Measurements from ENCODE around the gene IL17RE. TPM values are rescaled to one million over a fixed set of nuclear protein-coding genes. Genes with fewer than 3 reads are reported as not detected.
A peak's percentile ranks its signal among the peaks of the same experiment; 100 is the strongest.

The IL17RE gene
- total RNA-seq, 1 donor from 2014 or later, result 21.5 TPM

DNA sequence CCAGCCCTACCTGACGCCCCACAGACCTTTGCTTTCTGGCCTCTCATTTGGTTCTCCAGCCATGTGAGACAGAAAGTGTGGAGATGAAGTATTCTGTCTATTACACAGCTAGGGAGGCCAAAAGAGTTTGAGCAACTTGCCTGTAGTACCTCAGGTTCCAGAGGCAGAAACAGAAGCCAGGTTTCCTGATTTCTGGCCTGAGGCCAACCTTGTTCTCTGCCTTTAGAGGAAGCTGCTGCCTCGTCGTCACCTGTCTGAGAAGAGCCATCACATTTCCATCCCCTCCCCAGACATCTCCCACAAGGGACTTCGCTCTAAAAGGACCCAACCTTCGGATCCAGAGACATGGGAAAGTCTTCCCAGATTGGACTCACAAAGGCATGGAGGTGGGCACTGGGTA is 3.8 kb downstream of the IL17RE start:
- TF ChIP-seq CTCF (IDR thresholded peaks at IDR 0.05), result no peak
- Histone ChIP-seq H3K36me3 (no peaks in the 10 kb centered on the region), H3K4me3 (no peak overlapping the region), H3K9me3 (no peaks in the 10 kb centered on the region), H3K4me1 (peaks cover 32% of the 10 kb centered on the region), H3K27me3 (ENCODE audit: low read depth) (no peaks in the 10 kb centered on the region), H3K27ac (no peak overlapping the region)
- ATAC-seq (no peak), DNase-seq (no peak)
- intact Hi-C loops (cut with DNase I), result no loop called here

DNA sequence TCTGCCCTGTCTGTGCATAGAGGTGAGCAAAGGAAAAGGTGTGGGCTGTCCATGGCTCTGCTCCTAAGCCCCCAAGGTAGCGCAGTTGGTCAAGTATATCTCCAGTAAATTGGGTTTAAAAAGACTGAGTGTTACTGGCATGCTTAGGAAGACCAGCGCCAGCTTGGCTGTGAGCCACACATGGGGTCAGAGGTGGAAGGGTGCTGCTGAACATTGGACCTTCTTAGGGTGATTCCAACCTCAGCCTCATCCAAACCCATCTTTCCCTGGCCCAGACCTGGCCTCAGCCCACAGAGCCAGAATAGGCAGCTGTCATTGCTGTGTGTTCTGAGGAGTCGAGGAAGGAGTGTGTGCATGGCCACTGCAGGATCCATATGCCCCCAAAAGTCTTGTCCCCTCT is 5.6 kb downstream of the IL17RE start:
- intact Hi-C loops (cut with DNase I), result no loop called here
- Histone ChIP-seq H3K9me3 (no peaks in the 10 kb centered on the region), H3K36me3 (no peaks in the 10 kb centered on the region), H3K4me3 (no peak overlapping the region), H3K27ac (no peak overlapping the region), H3K4me1 (peaks cover 29% of the 10 kb centered on the region), H3K27me3 (ENCODE audit: low read depth) (no peaks in the 10 kb centered on the region)
- ATAC-seq (no peak), DNase-seq (no peak)
- no peak for TF ChIP-seq CTCF (IDR thresholded peaks at IDR 0.05)

DNA sequence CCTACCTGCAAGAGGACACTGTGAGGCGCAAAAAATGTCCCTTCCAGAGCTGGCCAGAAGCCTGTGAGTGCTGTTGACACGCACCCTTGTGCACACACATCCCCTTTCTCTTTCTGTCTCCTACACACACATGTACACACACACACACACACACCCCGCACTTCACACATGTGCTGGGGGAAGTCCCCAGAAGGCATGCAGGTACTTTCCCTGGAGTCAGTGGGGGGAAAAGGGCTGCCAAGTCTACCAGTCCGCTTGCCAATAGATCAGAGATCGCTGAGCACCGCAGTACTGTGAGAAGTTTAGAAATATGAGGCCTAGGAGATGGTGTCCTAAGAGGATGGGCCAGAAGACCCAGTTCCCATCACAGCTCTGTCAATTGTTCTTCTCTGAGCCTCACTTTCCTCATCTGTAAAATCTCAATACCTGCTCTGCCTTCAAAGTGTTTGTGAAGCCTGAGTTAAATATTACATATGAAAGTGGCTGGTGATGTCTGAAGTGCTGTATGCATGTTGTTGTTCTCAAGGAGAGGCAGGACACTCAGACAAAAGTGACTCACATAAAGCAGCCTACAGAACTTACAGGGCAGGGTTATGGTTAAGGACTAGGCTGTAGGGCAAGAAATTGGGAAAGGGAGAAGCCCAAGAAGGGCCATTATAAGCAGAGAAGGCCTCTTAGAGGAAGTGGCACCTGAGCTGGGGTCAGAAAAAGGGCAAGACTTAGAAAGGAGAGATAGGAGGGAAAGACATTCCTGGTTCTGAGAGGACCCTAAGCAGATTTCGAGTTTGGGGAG is 6.8 kb downstream of the IL17RE start:
- Histone ChIP-seq H3K4me3 (no peak overlapping the region), H3K27me3 (ENCODE audit: low read depth) (no peaks in the 10 kb centered on the region), H3K27ac (no peak overlapping the region), H3K4me1 (peaks cover 28% of the 10 kb centered on the region), H3K9me3 (no peaks in the 10 kb centered on the region), H3K36me3 (no peaks in the 10 kb centered on the region)
- TF ChIP-seq CTCF (IDR thresholded peaks at IDR 0.05), result no peak
- ATAC-seq, result peak; percentile 86 to 92
- no peak for DNase-seq
- intact Hi-C loops (cut with DNase I), result no loop called here

GRCh38 chr3:9911863-9912262 is 9.2 kb downstream of the IL17RE start:
- ATAC-seq (no peak), DNase-seq (no peak)
- intact Hi-C loops (cut with DNase I), result no loop called here
- Histone ChIP-seq H3K27ac (no peak overlapping the region), H3K27me3 (ENCODE audit: low read depth) (no peaks in the 10 kb centered on the region), H3K36me3 (no peaks in the 10 kb centered on the region), H3K4me3 (no peak overlapping the region), H3K9me3 (no peaks in the 10 kb centered on the region), H3K4me1 (peaks cover 41% of the 10 kb centered on the region)
- TF ChIP-seq CTCF (IDR thresholded peaks at IDR 0.05), result no peak

GRCh38 chr3:9912294-9912935 is 9.8 kb downstream of the IL17RE start:
- Histone ChIP-seq H3K4me1 (peaks cover 47% of the 10 kb centered on the region), H3K27ac (no peak overlapping the region), H3K27me3 (ENCODE audit: low read depth) (no peaks in the 10 kb centered on the region), H3K9me3 (no peaks in the 10 kb centered on the region), H3K4me3 (no peak overlapping the region), H3K36me3 (no peaks in the 10 kb centered on the region)
- TF ChIP-seq CTCF (IDR thresholded peaks at IDR 0.05), result no peak
- DNase-seq (no peak), ATAC-seq (no peak)
- intact Hi-C loops (cut with DNase I), result no loop called here

Measured in lower lobe of right lung (tissue), 2 donors.